HFF-Myc (cell line): ENCODE measurements around the gene SIGLEC8.

Experiments
- DNase-seq: peaks from one replicate; pipeline ENCODE4 v3.0.0-alpha.2; 2011; ENCODE audit warnings: low read depth; ENCODE audit errors: extremely low read depth
- H3K4me3 ChIP-seq: replicated peaks from 2 replicates; pipeline ENCODE4 v1.5.1; 2011; ENCODE audit warnings: low read depth, mild to moderate bottlenecking, control low read depth, low read length
- TF ChIP-seq, protein P1 (sequence below): IDR thresholded peaks from 2 replicates; pipeline ENCODE4 v1.5.1; 2012; ENCODE audit warnings: mild to moderate bottlenecking, low read depth, low read length, control low read depth; ENCODE audit errors: missing control alignments

The SIGLEC8 gene

DNA sequence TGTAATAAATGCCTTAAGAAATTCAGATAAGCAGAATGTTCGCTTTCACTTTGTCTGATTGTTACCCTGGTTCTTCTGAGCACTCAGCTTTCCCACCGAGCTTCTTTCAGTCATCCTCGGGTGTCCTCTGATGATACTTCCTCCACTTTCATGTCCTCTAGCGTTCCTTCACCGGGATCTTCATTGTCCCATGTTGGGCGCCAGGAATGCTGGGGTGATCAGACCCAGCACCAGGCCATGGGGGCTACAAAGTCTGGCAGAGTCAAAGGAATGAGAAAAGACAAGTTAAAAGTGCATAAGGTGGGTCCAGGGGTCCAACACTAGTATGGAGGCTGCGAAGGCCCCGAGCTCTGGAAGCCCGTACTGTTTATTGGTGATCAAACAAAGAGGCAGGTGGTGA lies 56.1 kb downstream of the SIGLEC8 start:
- TF ChIP-seq, protein P1, sequence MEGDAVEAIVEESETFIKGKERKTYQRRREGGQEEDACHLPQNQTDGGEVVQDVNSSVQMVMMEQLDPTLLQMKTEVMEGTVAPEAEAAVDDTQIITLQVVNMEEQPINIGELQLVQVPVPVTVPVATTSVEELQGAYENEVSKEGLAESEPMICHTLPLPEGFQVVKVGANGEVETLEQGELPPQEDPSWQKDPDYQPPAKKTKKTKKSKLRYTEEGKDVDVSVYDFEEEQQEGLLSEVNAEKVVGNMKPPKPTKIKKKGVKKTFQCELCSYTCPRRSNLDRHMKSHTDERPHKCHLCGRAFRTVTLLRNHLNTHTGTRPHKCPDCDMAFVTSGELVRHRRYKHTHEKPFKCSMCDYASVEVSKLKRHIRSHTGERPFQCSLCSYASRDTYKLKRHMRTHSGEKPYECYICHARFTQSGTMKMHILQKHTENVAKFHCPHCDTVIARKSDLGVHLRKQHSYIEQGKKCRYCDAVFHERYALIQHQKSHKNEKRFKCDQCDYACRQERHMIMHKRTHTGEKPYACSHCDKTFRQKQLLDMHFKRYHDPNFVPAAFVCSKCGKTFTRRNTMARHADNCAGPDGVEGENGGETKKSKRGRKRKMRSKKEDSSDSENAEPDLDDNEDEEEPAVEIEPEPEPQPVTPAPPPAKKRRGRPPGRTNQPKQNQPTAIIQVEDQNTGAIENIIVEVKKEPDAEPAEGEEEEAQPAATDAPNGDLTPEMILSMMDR = no peak
- H3K4me3 ChIP-seq = no peak overlapping the region
- no peak for DNase-seq
